Smooth muscle cell (in vitro differentiated cells): ENCODE measurements around the gene KRTAP12-1. TPM values are rescaled to one million over a fixed set of nuclear protein-coding genes. Genes with fewer than 3 reads are reported as not detected.
A peak's percentile ranks its signal among the peaks of the same experiment; 100 is the strongest.

Experiments
- DNase-seq: peaks from one replicate; lab custom pipeline; 2025; ENCODE audit not compliant: unreplicated experiment; lab: John Stamatoyannopoulos, UW
- H2AFZ ChIP-seq: fragments of 200-600 bp; sonication (generic); 2 replicates; pipeline ENCODE4 v1.6.0; 2016; ENCODE audit warnings: antibody characterized with exemption, low read depth, mild to moderate bottlenecking
- H3F3A ChIP-seq: fragments of 200-600 bp; sonication (generic); 2 replicates; pipeline ENCODE4 v1.6.0; 2017; ENCODE audit warnings: antibody characterized with exemption, low read depth
- H3K27ac ChIP-seq: fragments of 200-600 bp; sonication (generic); 2 replicates; pipeline ENCODE4 v1.5.1; 2016; ENCODE audit warnings: low read depth, mild to moderate bottlenecking
- H3K27me3 ChIP-seq: fragments of 200-600 bp; sonication (generic); 2 replicates; pipeline ENCODE4 v1.6.1; 2016; ENCODE audit warnings: low read depth, mild to moderate bottlenecking
- H3K36me3 ChIP-seq: fragments of 200-600 bp; sonication (generic); 2 replicates; pipeline ENCODE4 v1.5.1; 2016; ENCODE audit warnings: low read depth
- H3K4me1 ChIP-seq: fragments of 200-600 bp; sonication (generic); 2 replicates; pipeline ENCODE4 v1.5.1; 2016; ENCODE audit warnings: low read depth
- H3K4me2 ChIP-seq: fragments of 200-600 bp; sonication (generic); 2 replicates; pipeline ENCODE4 v1.6.0; 2016; ENCODE audit warnings: mild to moderate bottlenecking
- H3K4me3 ChIP-seq: fragments of 200-600 bp; sonication (generic); 2 replicates; pipeline ENCODE4 v1.5.1; 2016; ENCODE audit warnings: mild to moderate bottlenecking
- H3K79me2 ChIP-seq: fragments of 200-600 bp; sonication (generic); 2 replicates; pipeline ENCODE4 v1.6.0; 2016; ENCODE audit warnings: low read depth, mild to moderate bottlenecking
- H3K9ac ChIP-seq: fragments of 200-600 bp; sonication (generic); 2 replicates; pipeline ENCODE4 v1.6.0; 2016; ENCODE audit warnings: low read depth
- H3K9me3 ChIP-seq: fragments of 200-600 bp; sonication (generic); replicated peaks from 2 replicates; pipeline ENCODE4 v1.5.1; 2016; ENCODE audit warnings: low read depth
- H4K20me1 ChIP-seq: fragments of 200-600 bp; sonication (generic); 2 replicates; pipeline ENCODE4 v1.6.0; 2016; ENCODE audit warnings: low read depth
- CTCF ChIP-seq: fragments of 200-600 bp; sonication (generic); IDR thresholded peaks from 2 replicates; pipeline ENCODE4 v1.5.1; 2017; ENCODE audit warnings: borderline replicate concordance, mild to moderate bottlenecking, antibody characterized with exemption; ENCODE audit not compliant: insufficient read depth, poor library complexity, severe bottlenecking
- WGBS: methylation state at CpG from one replicate; pipeline ENCODE4 v1.1.7; 2016; ENCODE audit warnings: low lambda C conversion rate; 5-methylcytosine and 5-hydroxymethylcytosine counted together
- polyA plus RNA-seq: library from polyadenylated mRNA; unstranded; fragments of >200 nt; fragmentation: Nextera tagmentation; extraction: Ambion mirVana; gene quantifications from 2 replicates; pipeline ENCODE4 v1.2.1, GENCODE V29; 2016
- total RNA-seq: library from RNA; depleted of rRNA; stranded (reverse); fragments of >200 nt; gene quantifications from 2 replicates; pipeline ENCODE4 v1.2.3, GENCODE V29; 2014

Gene KRTAP12-1
- total and polyA plus RNA-seq, 2 experiments from 2014 or later, result not detected

- 4% methylated on average over 26 of the region's 46 CpGs for WGBS
These were observed 25.0 kb upstream of the KRTAP12-1 start for GRCh38 chr21:44706706-44707581.

GRCh38 chr21:44706026-44706705 is 24.2 kb upstream of the KRTAP12-1 start:
- H3K9me3 ChIP-seq, result no peaks in the 10 kb centered on the region

More at GRCh38 chr21:44706706-44707581, 25.0 kb upstream of the KRTAP12-1 start:
- no peak for TF ChIP-seq CTCF
- no peaks in the 10 kb centered on the region for H3K36me3 ChIP-seq
- no peak overlapping the region for H3K4me3 ChIP-seq
- H3K27ac ChIP-seq, result no peak overlapping the region
- no peak overlapping the region for H3K9ac ChIP-seq
- no peak for DNase-seq
- no peak overlapping the region for H2AFZ ChIP-seq
- H3K27me3 ChIP-seq, result peaks cover 89% of the 10 kb centered on the region
- peaks cover 41% of the 10 kb centered on the region for H3K4me1 ChIP-seq
- H4K20me1 ChIP-seq, result no peaks in the 10 kb centered on the region
- H3F3A ChIP-seq, result no peaks in the 10 kb centered on the region
- H3K79me2 ChIP-seq, result no peaks in the 10 kb centered on the region
- H3K9me3 ChIP-seq, result no peaks in the 10 kb centered on the region
- peak overlapping the region; percentile 67 for H3K4me2 ChIP-seq

GRCh38 chr21:44704636-44705001 is 22.7 kb upstream of the KRTAP12-1 start:
- Histone ChIP-seq H3K9ac (no peak overlapping the region), H3K27me3 (peaks cover 66% of the 10 kb centered on the region), H2AFZ (no peak overlapping the region), H3K36me3 (no peaks in the 10 kb centered on the region), H3K9me3 (no peaks in the 10 kb centered on the region), H3K4me1 (peaks cover 18% of the 10 kb centered on the region), H4K20me1 (no peaks in the 10 kb centered on the region), H3K79me2 (no peaks in the 10 kb centered on the region), H3K27ac (no peak overlapping the region), H3F3A (no peaks in the 10 kb centered on the region), H3K4me3 (no peak overlapping the region), H3K4me2 (no peak overlapping the region)
- no peak for DNase-seq
- 23% methylated on average over 13 of the region's 13 CpGs for WGBS
- no peak for TF ChIP-seq CTCF

More at GRCh38 chr21:44706026-44706705, 24.2 kb upstream of the KRTAP12-1 start:
- Histone ChIP-seq H3F3A (no peaks in the 10 kb centered on the region), H2AFZ (no peak overlapping the region), H3K4me3 (no peak overlapping the region), H3K79me2 (no peaks in the 10 kb centered on the region), H3K36me3 (no peaks in the 10 kb centered on the region), H4K20me1 (no peaks in the 10 kb centered on the region), H3K27ac (no peak overlapping the region), H3K4me2 (peak overlapping the region; percentile 67), H3K27me3 (peaks cover 82% of the 10 kb centered on the region), H3K4me1 (peaks cover 33% of the 10 kb centered on the region), H3K9ac (no peak overlapping the region)
- DNase-seq, result no peak
- WGBS, result 4% methylated on average over 45 of the region's 54 CpGs
- no peak for TF ChIP-seq CTCF
